Daoy (cell line): Measurements from ENCODE around the gene KDM4B. TPM values are rescaled to one million over a fixed set of nuclear protein-coding genes. Genes with fewer than 3 reads are reported as not detected.
A peak's percentile ranks its signal among the peaks of the same experiment; 100 is the strongest.

ENCODE experiments used
- DNase-seq: peaks from one replicate; pipeline ENCODE4 v3.0.0-alpha.2; 2015; ENCODE audit warnings: low read depth
- total RNA-seq: library from RNA; depleted of rRNA; stranded (reverse); fragments of >200 nt; shearing (Covaris generic); gene quantifications from 2 replicates; pipeline ENCODE4 v1.2.3, GENCODE V29; 2014

KDM4B gene
- total RNA-seq, 1 experiment from 2014 or later: 4.2 TPM

- no peak for DNase-seq
These were observed 152.6 kb downstream of the KDM4B start for GRCh38 chr19:5121266-5122120.

- no peak for DNase-seq
These were observed 153.1 kb downstream of the KDM4B start for GRCh38 chr19:5122121-5122400.

GRCh38 chr19:5122671-5123409 lies 153.9 kb downstream of the KDM4B start:
- DNase-seq: no peak

- DNase-seq: no peak
These were observed 154.7 kb downstream of the KDM4B start for GRCh38 chr19:5123646-5124045.

- DNase-seq: no peak
These were observed 155.4 kb downstream of the KDM4B start for GRCh38 chr19:5124111-5124855.

GRCh38 chr19:5125376-5125775 lies 156.5 kb downstream of the KDM4B start:
- no peak for DNase-seq

GRCh38 chr19:5125797-5126497 lies 157.0 kb downstream of the KDM4B start:
- peak; percentile 33 for DNase-seq

- no peak for DNase-seq
These were observed 157.7 kb downstream of the KDM4B start for GRCh38 chr19:5126498-5127223.

GRCh38 chr19:5127717-5128116 lies 158.8 kb downstream of the KDM4B start:
- DNase-seq: no peak

- DNase-seq: peak; percentile 59
These were observed 159.5 kb downstream of the KDM4B start for GRCh38 chr19:5128251-5128935.

GRCh38 chr19:5128936-5129389 lies 160.1 kb downstream of the KDM4B start:
- DNase-seq: no peak

- no peak for DNase-seq
These were observed 160.8 kb downstream of the KDM4B start for GRCh38 chr19:5129691-5130090.

- no peak for DNase-seq
These were observed 161.6 kb downstream of the KDM4B start for GRCh38 chr19:5130371-5131030.

GRCh38 chr19:5131031-5131505 lies 162.2 kb downstream of the KDM4B start:
- no peak for DNase-seq

GRCh38 chr19:5131506-5132205 lies 162.7 kb downstream of the KDM4B start:
- DNase-seq: no peak

GRCh38 chr19:5132206-5132560 lies 163.3 kb downstream of the KDM4B start:
- DNase-seq: no peak

GRCh38 chr19:5132698-5133651 lies 164.1 kb downstream of the KDM4B start:
- no peak for DNase-seq

GRCh38 chr19:5133986-5134595 lies 165.2 kb downstream of the KDM4B start:
- no peak for DNase-seq
